K562 (cell line): ENCODE data around the gene MED17. TPM values are rescaled to one million over a fixed set of nuclear protein-coding genes. Genes with fewer than 3 reads are reported as not detected.
A peak's percentile ranks its signal among the peaks of the same experiment; 100 is the strongest.

Source experiments
- ATAC-seq: fragments of 200-7000 bp; cut with Tn5 transposase; 3 replicates; pipeline ENCODE4 v1.9.1; 2020; ENCODE audit warnings: moderate library complexity
- BruUV-seq: library from RNA; stranded (reverse); fragments of 400-500 nt; replicated peaks from 2 replicates; lab custom pipeline; 2021; lab: Mats Ljungman, UMichigan
- CTCF ChIA-PET: fragments of 300-600 bp; formaldehyde crosslinking; extraction: SDS; loops from one replicate; lab custom pipeline; 2021; ENCODE audit warnings: low intra/inter-chr PET ratio; lab: Yijun Ruan, JAX
- POLR2A ChIA-PET: fragments of 300-600, 350-650 bp; sonication (Branson Sonifier 250); formaldehyde crosslinking; extraction: SDS; loops from one replicate; lab custom pipeline; 2021; ENCODE audit warnings: antibody characterized with exemption, inconsistent platforms; lab: Yijun Ruan, JAX
- DNase-seq, 4 experiments: peaks; one replicate each; pipeline versions ENCODE4 v3.0.0 to v3.0.0-alpha.2; 2011 to 2018; ENCODE audit warnings: low spot score in 3 of 4, mixed read lengths in 3 of 4; ENCODE audit errors: extremely low read depth in 1 of 4
- FAIRE-seq: peaks from 2 replicates; lab custom pipeline; 2011; peaks lifted over from hg19 to GRCh38; lab: Jason Lieb, UNC
- H2AFZ ChIP-seq: 2 replicates; pipeline ENCODE4 v1.6.0; 2011; ENCODE audit warnings: low read depth, low read length, control low read depth, inconsistent platforms
- H3K27ac ChIP-seq: fragments of 200-600 bp; 3 replicates; pipeline ENCODE4 v1.8.0; 2011; ENCODE audit warnings: low read depth, mild to moderate bottlenecking, control low read depth, inconsistent platforms, low read length, moderate library complexity, mixed read lengths; ENCODE audit errors: extremely low read depth
- H3K27me3 ChIP-seq, 2 experiments: fragments of 300-600 bp in 1 of 2; 2 replicates in 1 of 2; 3 replicates in 1 of 2; pipeline versions ENCODE4 v1.6.0 to v1.8.0; 2011; ENCODE audit warnings: inconsistent platforms in 2 of 2, low read length in 2 of 2, mild to moderate bottlenecking in 1 of 2, mixed read lengths in 1 of 2, moderate library complexity in 1 of 2; ENCODE audit not compliant: control insufficient read depth in 2 of 2, insufficient read depth in 2 of 2
- H3K36me3 ChIP-seq: fragments of 300-600 bp; 3 replicates; pipeline ENCODE4 v1.8.0; 2011; ENCODE audit warnings: mild to moderate bottlenecking, low read length, inconsistent platforms; ENCODE audit not compliant: control insufficient read depth, insufficient read depth
- H3K4me1 ChIP-seq, 2 experiments: fragments of 200-600 bp in 1 of 2; replicated peaks in 1 of 2; 2 replicates in 1 of 2; 3 replicates in 1 of 2; pipeline versions ENCODE4 v1.5.1 to v1.8.0; 2011; ENCODE audit warnings: inconsistent platforms in 2 of 2, low read length in 2 of 2, mild to moderate bottlenecking in 1 of 2, mixed read lengths in 1 of 2, moderate library complexity in 1 of 2; ENCODE audit not compliant: control insufficient read depth in 2 of 2, insufficient read depth in 2 of 2
- H3K4me2 ChIP-seq: 2 replicates; pipeline ENCODE4 v1.6.1; 2011; ENCODE audit warnings: low read length, control low read depth, inconsistent platforms, mixed read lengths; ENCODE audit not compliant: insufficient read depth
- H3K4me3 ChIP-seq: fragments of 200-600 bp; sonication (generic), shearing (Covaris generic); 2 replicates; pipeline ENCODE4 v1.5.1; 2016; ENCODE audit warnings: control low read depth, inconsistent platforms
- H3K79me2 ChIP-seq: fragments of 200-600 bp; 3 replicates; pipeline ENCODE4 v1.8.0; 2011; ENCODE audit warnings: low read length, inconsistent platforms; ENCODE audit not compliant: control insufficient read depth, insufficient read depth
- H3K9ac ChIP-seq, 2 experiments: 2 replicates each; pipeline versions ENCODE4 v1.6.0 to v1.6.1; 2011; ENCODE audit warnings: low read depth in 2 of 2, low read length in 2 of 2, control low read depth in 1 of 2, inconsistent platforms in 1 of 2, mild to moderate bottlenecking in 1 of 2, mixed read lengths in 1 of 2; ENCODE audit not compliant: insufficient read depth in 1 of 2
- H3K9me1 ChIP-seq: one replicate; pipeline ENCODE4 v1.6.0; 2011; ENCODE audit warnings: inconsistent platforms, mild to moderate bottlenecking, low read length, moderate library complexity; ENCODE audit not compliant: control insufficient read depth, insufficient read depth
- H3K9me3 ChIP-seq: replicated peaks from 2 replicates; pipeline ENCODE4 v1.5.1; 2011; ENCODE audit warnings: low read depth, low read length, inconsistent platforms; ENCODE audit not compliant: control insufficient read depth, insufficient read depth
- H4K20me1 ChIP-seq: replicated peaks from 2 replicates; pipeline ENCODE4 v1.6.1; 2011; ENCODE audit warnings: low read length, inconsistent platforms, mixed read lengths; ENCODE audit not compliant: control insufficient read depth, insufficient read depth
- HIVEP1 ChIP-seq: fragments of 250-450 bp; sonication (Bioruptor Pico); IDR thresholded peaks from 2 replicates; pipeline ENCODE4 v1.4.0; 2020; ENCODE audit warnings: mild to moderate bottlenecking
- SREBF2 ChIP-seq: sonication (generic); formaldehyde crosslinking; IDR thresholded peaks from 2 replicates; pipeline ENCODE4 v1.4.0; 2020; ENCODE audit warnings: mild to moderate bottlenecking, missing genetic modification reagents
- ZKSCAN8 ChIP-seq: fragments of 200-800 bp; sonication (Bioruptor generic); IDR thresholded peaks from 2 replicates; pipeline ENCODE4 v1.6.1; 2016; ENCODE audit warnings: missing genetic modification characterization, missing compliant biosample characterization
- WGBS: fragments of 100-300 bp; shearing (Covaris generic); methylation state at CpG from one replicate; pipeline ENCODE4 v1.1.6; 2016; ENCODE audit warnings: low coverage, mixed read lengths; ENCODE audit not compliant: insufficient coverage; ENCODE audit errors: missing lambda C conversion rate; 5-methylcytosine and 5-hydroxymethylcytosine counted together
- in situ Hi-C: fragments of 300-500 bp; cut with MboI; formaldehyde crosslinking; loops from 4 replicates; pipeline ENCODE4 v1.15.0; 2018; ENCODE audit warnings: inconsistent platforms, mixed read lengths
- intact Hi-C: fragments of 100-400 bp; cut with micrococcal nuclease; formaldehyde crosslinking; loops from 2 replicates; pipeline ENCODE4 v1.14.2; 2022
- polyA plus RNA-seq, 8 experiments: library from polyadenylated mRNA; depleted of rRNA in 4 of 8; stranded (reverse) in 5 of 8; unstranded in 3 of 8; fragments of >200 nt; fragmentation: Nextera tagmentation in 2 of 8; fragmentation: Illumina TruSeq in 1 of 8; extraction: Ambion mirVana in 2 of 8; extraction: Trizol in 1 of 8; gene quantifications; 2 replicates each; pipeline versions ENCODE4 v1.2.1 to v1.2.3, GENCODE V29; 2011 to 2014; ENCODE audit warnings: inconsistent platforms in 1 of 8, missing spikeins in 1 of 8
- total RNA-seq, 7 experiments: library from RNA; depleted of rRNA in 6 of 7; stranded (reverse); fragments of >200 nt in 6 of 7; fragmentation: Illumina TruSeq in 2 of 7; extraction: Trizol in 2 of 7; gene quantifications; 2 replicates each; pipeline versions ENCODE4 v1.2.1 to v1.2.3, GENCODE V29; 2011 to 2021; ENCODE audit warnings: low replicate concordance in 1 of 7
- TF ChIP-seq, protein P1 (sequence below): fragments of 450-650 bp; IDR thresholded peaks from 2 replicates; pipeline ENCODE4 v1.6.1; 2017; ENCODE audit warnings: mild to moderate bottlenecking, moderate library complexity
- TF ChIP-seq, protein P2 (sequence below): sonication (generic); IDR thresholded peaks from 2 replicates; pipeline ENCODE4 v1.6.1; 2016

MED17 gene
- total and polyA plus RNA-seq, 9 of the 15 experiments (the other 6 are each of a cell fraction or from before 2014, with no cell fraction given) = 6.7 to 34.7 (median 26.8) TPM

DNA sequence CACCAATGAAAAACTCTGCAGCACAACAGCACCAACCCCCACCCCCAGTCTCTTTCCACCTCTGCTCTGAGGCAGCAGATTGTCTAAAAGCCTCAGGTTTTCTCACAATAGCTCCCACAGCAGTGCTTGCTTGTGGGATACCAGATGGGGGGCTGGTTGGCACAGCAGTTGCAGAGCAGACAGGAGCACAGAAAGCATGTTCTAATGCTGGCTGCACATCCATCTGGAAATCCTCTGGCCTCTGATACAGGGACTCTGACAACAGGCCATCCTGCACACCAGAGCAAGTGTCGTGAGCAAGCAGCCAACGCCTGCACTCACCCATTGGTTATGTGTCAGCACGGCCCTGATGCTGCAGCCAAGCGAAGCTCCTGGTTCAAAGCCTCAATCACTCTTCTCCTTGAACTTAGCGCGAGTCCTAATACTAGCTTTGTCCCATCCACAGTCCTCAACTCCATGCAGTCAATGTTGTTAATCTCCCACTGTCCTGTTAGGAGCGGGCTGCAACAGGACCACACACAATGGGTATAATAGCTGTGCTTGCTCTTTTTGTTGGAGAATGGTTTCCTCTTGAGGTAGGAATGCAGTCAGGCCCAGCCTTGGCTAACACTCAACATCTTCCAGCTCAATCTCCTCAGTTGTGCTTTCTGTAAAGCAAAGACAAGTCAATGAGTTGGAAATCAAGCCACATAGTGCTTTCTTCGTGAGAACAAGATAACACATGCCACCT lies 36.0 kb downstream of the MED17 start:
- Histone ChIP-seq H3K4me2 (no peak overlapping the region), H3K4me1 (peaks cover 0 to 2% of the 10 kb centered on the region in 2 experiments; a peak in 1 of 5 replicates), H3K27ac (no peak overlapping the region), H3K79me2 (no peaks in the 10 kb centered on the region), H2AFZ (no peak overlapping the region), H4K20me1 (no peaks in the 10 kb centered on the region), H3K9ac (no peak overlapping the region), H3K4me3 (no peak overlapping the region), H3K36me3 (peaks cover under 1% of the 10 kb centered on the region; the same call in 1 of the 3 replicates), H3K9me1 (no peaks in the 10 kb centered on the region), H3K9me3 (no peaks in the 10 kb centered on the region), H3K27me3 (peaks cover 6 to 9% of the 10 kb centered on the region in 2 experiments; a peak in 2 of 5 replicates)
- DNase-seq = no peak
- FAIRE-seq = no peak
- ATAC-seq = peak; percentile 36
- POLR2A ChIA-PET = interaction anchor here (1.4 to 3.6 kb wide), 2 partner anchors 11 to 79 kb away, joined by 4 to 8 read pairs; partner anchors contain the start of genes C11orf54 and TAF1D
- 29% methylated on average over 8 of the region's 8 CpGs for WGBS
- CTCF ChIA-PET = no interaction called here
- no peak for TF ChIP-seq SREBF2
- TF ChIP-seq, protein P1, sequence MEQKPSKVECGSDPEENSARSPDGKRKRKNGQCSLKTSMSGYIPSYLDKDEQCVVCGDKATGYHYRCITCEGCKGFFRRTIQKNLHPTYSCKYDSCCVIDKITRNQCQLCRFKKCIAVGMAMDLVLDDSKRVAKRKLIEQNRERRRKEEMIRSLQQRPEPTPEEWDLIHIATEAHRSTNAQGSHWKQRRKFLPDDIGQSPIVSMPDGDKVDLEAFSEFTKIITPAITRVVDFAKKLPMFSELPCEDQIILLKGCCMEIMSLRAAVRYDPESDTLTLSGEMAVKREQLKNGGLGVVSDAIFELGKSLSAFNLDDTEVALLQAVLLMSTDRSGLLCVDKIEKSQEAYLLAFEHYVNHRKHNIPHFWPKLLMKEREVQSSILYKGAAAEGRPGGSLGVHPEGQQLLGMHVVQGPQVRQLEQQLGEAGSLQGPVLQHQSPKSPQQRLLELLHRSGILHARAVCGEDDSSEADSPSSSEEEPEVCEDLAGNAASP = no peak
- TF ChIP-seq, protein P2, sequence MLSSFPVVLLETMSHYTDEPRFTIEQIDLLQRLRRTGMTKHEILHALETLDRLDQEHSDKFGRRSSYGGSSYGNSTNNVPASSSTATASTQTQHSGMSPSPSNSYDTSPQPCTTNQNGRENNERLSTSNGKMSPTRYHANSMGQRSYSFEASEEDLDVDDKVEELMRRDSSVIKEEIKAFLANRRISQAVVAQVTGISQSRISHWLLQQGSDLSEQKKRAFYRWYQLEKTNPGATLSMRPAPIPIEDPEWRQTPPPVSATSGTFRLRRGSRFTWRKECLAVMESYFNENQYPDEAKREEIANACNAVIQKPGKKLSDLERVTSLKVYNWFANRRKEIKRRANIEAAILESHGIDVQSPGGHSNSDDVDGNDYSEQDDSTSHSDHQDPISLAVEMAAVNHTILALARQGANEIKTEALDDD = no peak
- TF ChIP-seq ZKSCAN8 (CRISPR knock-in tag) = no peak
- no peak for TF ChIP-seq HIVEP1 (CRISPR knock-in tag)
- intact Hi-C loops = no loop called here
- in situ Hi-C loops = no loop called here
- no TSS peak for BruUV-seq
